ENCODE results near the gene SSUH2.
"Not testable (repeated sequence)": the region's sequence is repeated elsewhere in the genome, so short reads cannot be mapped to it uniquely, and the experiment has no call there.

Gene SSUH2

GRCh38 chr3:8658306-8659212, 14.0 kb upstream of the SSUH2 start:
- H3K9ac ChIP-seq (ENCODE audit: low read length in 2 of 2): no peak overlapping the region
- no peak overlapping the region for H3K4me3 ChIP-seq (ENCODE audit: low read length in 2 of 2)
- H3K27ac ChIP-seq (ENCODE audit: low read length): peak overlapping the region; percentile 41
- no peaks in the 10 kb centered on the region for H3K27me3 ChIP-seq (ENCODE audit: control insufficient read depth in 1 of 2, insufficient read depth in 2 of 2, low read length in 2 of 2)
- peaks cover 0 to 5% of the 10 kb centered on the region in 2 donors for H3K9me3 ChIP-seq (ENCODE audit: control insufficient read depth in 2 of 2, low read length in 2 of 2)
- peaks cover 23% of the 10 kb centered on the region for H3K4me1 ChIP-seq (ENCODE audit: control insufficient read depth, insufficient read depth, low read length)
- H3K36me3 ChIP-seq (ENCODE audit: control insufficient read depth in 2 of 2, insufficient read depth in 2 of 2, low read length in 2 of 2): no peaks in the 10 kb centered on the region

- Histone ChIP-seq H3K27me3 (ENCODE audit: control insufficient read depth in 1 of 2, insufficient read depth in 2 of 2, low read length in 2 of 2) (no peaks in the 10 kb centered on the region), H3K4me1 (ENCODE audit: control insufficient read depth, insufficient read depth, low read length) (peaks cover 23% of the 10 kb centered on the region), H3K9me3 (ENCODE audit: control insufficient read depth in 2 of 2, low read length in 2 of 2) (peaks cover 0 to 5% of the 10 kb centered on the region in 2 donors), H3K36me3 (ENCODE audit: control insufficient read depth in 2 of 2, insufficient read depth in 2 of 2, low read length in 2 of 2) (no peaks in the 10 kb centered on the region), H3K9ac (ENCODE audit: low read length in 2 of 2) (no peak overlapping the region), H3K4me3 (ENCODE audit: low read length in 2 of 2) (no peak overlapping the region), H3K27ac (ENCODE audit: low read length) (no peak overlapping the region)
Measured at GRCh38 chr3:8657804-8658305, 13.3 kb upstream of the SSUH2 start.

- H3K27ac ChIP-seq (ENCODE audit: low read length): no peak overlapping the region
Measured at GRCh38 chr3:8656240-8656639, 11.6 kb upstream of the SSUH2 start.

GRCh38 chr3:8655387-8655835, 10.8 kb upstream of the SSUH2 start:
- H3K9me3 ChIP-seq (ENCODE audit: control insufficient read depth in 2 of 2, low read length in 2 of 2): peaks cover 0 to 5% of the 10 kb centered on the region in 2 donors
- no peaks in the 10 kb centered on the region for H3K36me3 ChIP-seq (ENCODE audit: control insufficient read depth in 2 of 2, insufficient read depth in 2 of 2, low read length in 2 of 2)
- H3K27ac ChIP-seq (ENCODE audit: low read length): no peak overlapping the region
- H3K4me1 ChIP-seq (ENCODE audit: control insufficient read depth, insufficient read depth, low read length): peaks cover 18% of the 10 kb centered on the region
- no peak overlapping the region for H3K4me3 ChIP-seq (ENCODE audit: low read length in 2 of 2)
- no peak overlapping the region for H3K9ac ChIP-seq (ENCODE audit: low read length in 2 of 2)
- H3K27me3 ChIP-seq (ENCODE audit: control insufficient read depth in 1 of 2, insufficient read depth in 2 of 2, low read length in 2 of 2): no peaks in the 10 kb centered on the region

More at GRCh38 chr3:8656240-8656639, 11.6 kb upstream of the SSUH2 start:
- Histone ChIP-seq H3K36me3 (ENCODE audit: control insufficient read depth in 2 of 2, insufficient read depth in 2 of 2, low read length in 2 of 2) (no peaks in the 10 kb centered on the region), H3K4me1 (ENCODE audit: control insufficient read depth, insufficient read depth, low read length) (peaks cover 23% of the 10 kb centered on the region), H3K9me3 (ENCODE audit: control insufficient read depth in 2 of 2, low read length in 2 of 2) (peaks cover 0 to 5% of the 10 kb centered on the region in 2 donors), H3K9ac (ENCODE audit: low read length in 2 of 2) (no peak overlapping the region), H3K4me3 (ENCODE audit: low read length in 2 of 2) (no peak overlapping the region), H3K27me3 (ENCODE audit: control insufficient read depth in 1 of 2, insufficient read depth in 2 of 2, low read length in 2 of 2) (no peaks in the 10 kb centered on the region)

- not testable (repeated sequence) for H3K27ac ChIP-seq (ENCODE audit: low read length); H3K9ac ChIP-seq (ENCODE audit: low read length in 2 of 2); H3K4me3 ChIP-seq (ENCODE audit: low read length in 2 of 2); H3K9me3 ChIP-seq (ENCODE audit: control insufficient read depth in 2 of 2, low read length in 2 of 2); H3K27me3 ChIP-seq (ENCODE audit: control insufficient read depth in 1 of 2, insufficient read depth in 2 of 2, low read length in 2 of 2); H3K36me3 ChIP-seq (ENCODE audit: control insufficient read depth in 2 of 2, insufficient read depth in 2 of 2, low read length in 2 of 2)
- peaks cover 14% of the 10 kb centered on the region for H3K4me1 ChIP-seq (ENCODE audit: control insufficient read depth, insufficient read depth, low read length)
Measured at GRCh38 chr3:8654572-8655329, 10.2 kb upstream of the SSUH2 start.

GRCh38 chr3:8653800-8654408, 9.3 kb upstream of the SSUH2 start:
- Histone ChIP-seq H3K27ac (ENCODE audit: low read length) (no peak overlapping the region), H3K36me3 (ENCODE audit: control insufficient read depth in 2 of 2, insufficient read depth in 2 of 2, low read length in 2 of 2) (no peaks in the 10 kb centered on the region)

DNA sequence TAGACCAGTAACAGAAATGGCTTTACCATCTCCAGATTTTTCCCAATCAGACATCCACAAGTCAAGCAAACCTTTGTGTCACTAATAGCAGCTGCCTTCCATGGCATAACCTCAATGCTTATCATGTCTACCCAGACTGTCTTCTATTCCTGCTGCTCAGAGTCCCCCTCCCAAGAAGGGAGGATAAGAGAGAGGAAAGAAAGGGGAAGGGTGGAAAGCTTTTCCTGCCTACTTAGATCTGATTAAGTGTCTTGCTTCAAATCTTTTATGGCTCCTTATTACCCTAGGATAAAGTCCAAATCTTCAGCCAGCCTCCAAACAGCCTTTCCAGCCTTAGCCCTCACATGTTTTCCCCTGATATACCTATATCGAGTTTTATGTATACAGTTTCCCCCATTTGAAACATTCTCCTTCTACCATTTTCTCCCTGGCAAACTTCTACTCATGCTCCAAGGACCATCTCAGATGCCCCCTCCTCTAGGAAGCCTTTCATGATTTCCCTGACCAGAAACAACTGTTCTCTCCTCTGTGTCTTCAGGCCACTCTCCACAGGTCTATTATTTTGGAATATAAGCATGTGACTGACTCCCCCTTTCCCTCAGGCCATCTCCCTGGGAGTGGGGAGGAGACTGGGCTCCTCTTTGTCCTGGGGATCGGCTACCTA, 7.9 kb upstream of the SSUH2 start:
- H3K4me3 ChIP-seq (ENCODE audit: low read length in 2 of 2): no peak overlapping the region
- peaks cover 0 to 5% of the 10 kb centered on the region in 2 donors for H3K9me3 ChIP-seq (ENCODE audit: control insufficient read depth in 2 of 2, low read length in 2 of 2)
- no peak overlapping the region for H3K9ac ChIP-seq (ENCODE audit: low read length in 2 of 2)
- H3K27me3 ChIP-seq (ENCODE audit: control insufficient read depth in 1 of 2, insufficient read depth in 2 of 2, low read length in 2 of 2): peaks cover 0 to 4% of the 10 kb centered on the region in 2 donors
- no peaks in the 10 kb centered on the region for H3K4me1 ChIP-seq (ENCODE audit: control insufficient read depth, insufficient read depth, low read length)
- H3K36me3 ChIP-seq (ENCODE audit: control insufficient read depth in 2 of 2, insufficient read depth in 2 of 2, low read length in 2 of 2): no peaks in the 10 kb centered on the region
- no peak overlapping the region for H3K27ac ChIP-seq (ENCODE audit: low read length)

More at GRCh38 chr3:8653800-8654408, 9.3 kb upstream of the SSUH2 start:
- Histone ChIP-seq H3K9ac (ENCODE audit: low read length in 2 of 2) (no peak overlapping the region), H3K4me3 (ENCODE audit: low read length in 2 of 2) (no peak overlapping the region), H3K4me1 (ENCODE audit: control insufficient read depth, insufficient read depth, low read length) (peaks cover 9% of the 10 kb centered on the region), H3K27me3 (ENCODE audit: control insufficient read depth in 1 of 2, insufficient read depth in 2 of 2, low read length in 2 of 2) (peaks cover 0 to 4% of the 10 kb centered on the region in 2 donors), H3K9me3 (ENCODE audit: control insufficient read depth in 2 of 2, low read length in 2 of 2) (peaks cover 0 to 5% of the 10 kb centered on the region in 2 donors)

DNA sequence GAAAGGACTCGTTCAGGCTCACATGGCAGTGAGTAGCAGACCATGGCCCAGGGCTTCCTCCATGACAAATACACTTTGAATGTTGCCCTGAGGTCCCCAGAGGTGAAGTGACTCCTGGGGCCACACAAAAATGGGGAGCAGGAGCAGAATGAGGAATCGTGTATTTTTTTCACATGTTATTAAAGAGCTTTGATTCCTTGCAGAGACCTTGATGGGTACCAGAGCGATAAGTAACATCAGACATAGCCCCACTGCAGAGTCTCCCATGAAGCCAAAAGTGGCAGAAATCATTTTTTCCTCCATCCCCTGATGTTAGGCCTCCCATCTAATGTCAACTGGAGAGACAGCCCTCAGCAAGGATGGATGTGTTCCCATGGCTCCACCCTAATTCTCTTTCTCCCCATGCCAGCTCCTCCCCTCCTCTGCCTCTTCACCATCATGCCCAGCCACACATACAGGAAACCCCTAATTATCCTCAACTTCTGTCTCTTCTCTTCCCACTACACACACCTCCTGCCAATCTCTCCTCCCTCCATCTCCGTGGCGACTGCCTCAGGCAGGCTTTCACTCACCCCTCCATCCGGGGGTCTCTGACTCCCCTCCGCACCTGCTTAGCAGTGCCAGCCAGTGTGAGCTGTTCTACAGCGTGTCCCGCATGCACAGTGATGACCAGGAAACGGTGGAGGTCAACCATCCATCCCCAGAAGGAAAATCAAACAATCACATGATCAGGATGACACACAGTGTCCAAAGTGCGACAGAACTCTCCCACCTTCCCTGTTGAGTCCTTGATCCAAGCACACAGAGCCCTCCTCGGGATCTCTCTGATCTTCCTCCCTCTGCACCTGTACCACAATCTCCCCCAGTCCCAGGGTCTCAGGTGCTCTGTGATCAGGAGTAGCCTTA, 7.1 kb upstream of the SSUH2 start:
- no peak overlapping the region for H3K9ac ChIP-seq (ENCODE audit: low read length in 2 of 2)
- no peak overlapping the region for H3K4me3 ChIP-seq (ENCODE audit: low read length in 2 of 2)
- H3K9me3 ChIP-seq (ENCODE audit: control insufficient read depth in 2 of 2, low read length in 2 of 2): peaks cover 0 to 5% of the 10 kb centered on the region in 2 donors
- no peaks in the 10 kb centered on the region for H3K36me3 ChIP-seq (ENCODE audit: control insufficient read depth in 2 of 2, insufficient read depth in 2 of 2, low read length in 2 of 2)
- no peaks in the 10 kb centered on the region for H3K4me1 ChIP-seq (ENCODE audit: control insufficient read depth, insufficient read depth, low read length)
- peaks cover 0 to 4% of the 10 kb centered on the region in 2 donors for H3K27me3 ChIP-seq (ENCODE audit: control insufficient read depth in 1 of 2, insufficient read depth in 2 of 2, low read length in 2 of 2)
- H3K27ac ChIP-seq (ENCODE audit: low read length): no peak overlapping the region

DNA sequence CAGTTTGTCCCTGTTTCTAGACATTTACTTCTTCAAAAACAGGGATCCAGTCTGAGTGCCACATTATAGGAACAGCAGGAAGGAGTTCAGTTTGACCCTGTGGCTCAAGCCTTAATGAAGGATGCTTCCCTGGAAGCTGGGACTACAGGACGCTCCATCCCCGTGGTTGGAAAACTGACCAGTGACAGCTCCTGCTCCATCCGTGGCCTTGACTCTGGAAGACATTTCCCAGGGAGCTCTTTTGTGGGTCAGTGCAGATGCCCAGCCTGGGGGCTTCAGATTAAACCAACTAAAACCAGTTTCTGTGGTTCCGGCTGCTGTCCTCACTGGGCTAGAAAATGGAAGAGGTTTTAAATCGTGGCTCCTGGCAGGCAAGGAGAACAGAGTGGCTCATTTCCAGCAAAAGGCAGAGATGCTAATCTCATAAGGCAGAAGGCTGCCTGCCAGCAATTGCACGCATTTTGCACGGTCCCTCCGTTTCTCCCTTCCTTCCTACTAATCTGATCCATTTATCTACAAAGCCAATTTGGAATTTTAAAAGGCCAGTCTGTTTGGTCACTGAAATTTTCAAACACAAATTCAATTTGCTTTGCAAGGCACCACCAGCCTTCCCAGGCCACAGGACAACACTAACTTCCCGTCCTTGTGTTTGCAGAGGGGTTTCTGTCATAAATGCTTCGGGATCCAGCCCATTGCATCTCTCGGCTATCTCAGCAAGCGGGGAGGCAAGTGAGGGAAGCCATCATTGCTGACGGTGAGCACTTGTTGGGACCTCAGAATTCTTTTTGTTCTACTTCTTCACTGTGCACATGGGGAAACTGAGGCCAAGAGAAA, 6.2 kb upstream of the SSUH2 start:
- Histone ChIP-seq H3K27me3 (ENCODE audit: control insufficient read depth in 1 of 2, insufficient read depth in 2 of 2, low read length in 2 of 2) (peaks cover 0 to 4% of the 10 kb centered on the region in 2 donors), H3K9me3 (ENCODE audit: control insufficient read depth in 2 of 2, low read length in 2 of 2) (peaks cover 0 to 5% of the 10 kb centered on the region in 2 donors), H3K4me3 (ENCODE audit: low read length in 2 of 2) (no peak overlapping the region), H3K36me3 (ENCODE audit: control insufficient read depth in 2 of 2, insufficient read depth in 2 of 2, low read length in 2 of 2) (no peaks in the 10 kb centered on the region), H3K27ac (ENCODE audit: low read length) (no peak overlapping the region), H3K9ac (ENCODE audit: low read length in 2 of 2) (no peak overlapping the region), H3K4me1 (ENCODE audit: control insufficient read depth, insufficient read depth, low read length) (no peaks in the 10 kb centered on the region)
